ENCODE results near the gene COPS8.
A peak's percentile ranks its signal among the peaks of the same experiment; 100 is the strongest.

Gene COPS8

DNA sequence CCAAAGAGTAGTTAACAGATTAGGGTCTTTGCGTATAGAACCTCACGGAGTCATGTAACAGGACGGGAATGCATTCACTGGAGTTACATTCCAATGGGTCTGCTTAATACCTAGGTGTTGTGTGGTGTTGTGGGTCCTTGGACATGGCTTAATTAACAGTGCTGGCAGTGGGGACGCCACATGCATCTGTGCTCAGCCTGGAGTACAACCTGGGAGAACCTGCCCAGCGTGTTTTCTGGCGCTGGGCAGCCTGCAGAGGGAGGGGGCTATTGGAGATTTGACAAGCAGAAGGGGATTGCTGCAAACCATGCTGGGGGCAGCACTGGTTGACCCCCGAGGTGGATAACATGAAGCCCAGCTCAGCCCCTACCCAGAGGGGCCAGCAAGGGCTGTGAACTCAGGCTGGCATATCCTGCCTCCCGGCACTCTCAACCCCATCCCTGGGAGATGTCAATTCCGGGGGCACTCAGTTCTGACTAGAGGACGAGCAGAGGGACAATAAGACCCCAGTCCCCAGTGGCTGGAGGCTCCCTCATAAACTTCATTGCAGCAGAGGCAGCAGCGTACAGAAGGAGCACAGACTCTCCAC lies 29.3 kb upstream of the COPS8 start:
- no peaks in the 10 kb centered on the region for H3K9me3 ChIP-seq (ENCODE audit: control insufficient read depth, low read length)
- no peak for DNase-seq (ENCODE audit: low read depth)
- no peak overlapping the region for H3K4me3 ChIP-seq (ENCODE audit: low read length)
- peaks cover 4% of the 10 kb centered on the region for H3K4me1 ChIP-seq (ENCODE audit: control insufficient read depth, insufficient read depth, low read length)
- H3K27me3 ChIP-seq (replicated peaks; ENCODE audit: control insufficient read depth, insufficient read depth, low read length) = no peaks in the 10 kb centered on the region
- H3K36me3 ChIP-seq (ENCODE audit: control insufficient read depth, insufficient read depth, low read length, severe bottlenecking) = no peaks in the 10 kb centered on the region
- no peak overlapping the region for H3K9ac ChIP-seq (ENCODE audit: low read length)

- Histone ChIP-seq H3K36me3 (ENCODE audit: control insufficient read depth, insufficient read depth, low read length, severe bottlenecking) (no peaks in the 10 kb centered on the region), H3K9ac (ENCODE audit: low read length) (no peak overlapping the region), H3K4me3 (ENCODE audit: low read length) (no peak overlapping the region), H3K9me3 (ENCODE audit: control insufficient read depth, low read length) (no peaks in the 10 kb centered on the region), H3K27me3 (replicated peaks; ENCODE audit: control insufficient read depth, insufficient read depth, low read length) (no peaks in the 10 kb centered on the region), H3K4me1 (ENCODE audit: control insufficient read depth, insufficient read depth, low read length) (peaks cover 4% of the 10 kb centered on the region)
- DNase-seq (ENCODE audit: low read depth) = no peak
Observed at GRCh38 chr2:237057107-237057506, 28.6 kb upstream of the COPS8 start.

DNA sequence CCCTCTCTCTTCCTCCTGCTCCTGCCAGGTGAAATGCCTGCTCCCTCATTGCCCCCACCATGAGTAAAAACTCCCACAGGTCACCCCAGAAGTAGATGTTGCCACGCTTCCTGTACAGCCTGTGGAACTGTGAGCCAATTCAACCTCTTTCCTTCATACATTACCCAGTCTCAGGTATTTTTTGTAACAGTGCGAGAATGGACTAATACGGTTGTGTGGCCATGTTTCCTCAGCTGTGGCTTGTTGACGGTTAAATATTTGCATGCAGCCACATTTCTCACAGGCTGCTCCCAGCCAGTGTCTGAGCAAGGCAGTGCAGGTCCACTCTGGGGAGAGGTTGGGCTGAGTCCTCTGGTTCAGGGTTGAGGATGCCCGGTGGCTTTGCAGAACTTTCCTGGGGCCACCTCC lies 27.8 kb upstream of the COPS8 start:
- Histone ChIP-seq H3K9ac (ENCODE audit: low read length) (no peak overlapping the region), H3K4me3 (ENCODE audit: low read length) (no peak overlapping the region), H3K36me3 (ENCODE audit: control insufficient read depth, insufficient read depth, low read length, severe bottlenecking) (no peaks in the 10 kb centered on the region), H3K9me3 (ENCODE audit: control insufficient read depth, low read length) (no peaks in the 10 kb centered on the region), H3K27me3 (replicated peaks; ENCODE audit: control insufficient read depth, insufficient read depth, low read length) (no peaks in the 10 kb centered on the region), H3K4me1 (ENCODE audit: control insufficient read depth, insufficient read depth, low read length) (peaks cover 4% of the 10 kb centered on the region)
- no peak for DNase-seq (ENCODE audit: low read depth)

DNA sequence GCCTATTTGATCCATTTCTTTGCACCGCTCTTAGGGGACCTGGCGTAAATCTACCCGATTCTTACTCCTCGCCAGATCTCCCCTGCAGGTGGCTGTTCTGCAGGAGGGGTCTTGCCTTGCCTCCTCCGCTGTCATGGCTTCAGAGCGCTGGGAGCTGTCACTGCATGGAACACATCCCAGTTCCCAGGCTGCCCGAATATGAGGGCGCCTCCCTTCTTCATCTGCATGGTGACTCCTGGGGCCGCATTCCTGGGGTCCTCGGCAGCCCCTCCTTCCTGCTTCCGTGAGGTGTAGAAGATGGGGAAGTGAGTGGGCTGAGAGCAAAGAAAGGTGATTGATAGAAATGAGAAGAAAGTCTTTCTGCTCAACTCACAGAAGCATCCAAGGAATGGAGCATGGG lies 27.3 kb upstream of the COPS8 start:
- no peak for DNase-seq (ENCODE audit: low read depth)
- no peaks in the 10 kb centered on the region for H3K9me3 ChIP-seq (ENCODE audit: control insufficient read depth, low read length)
- H3K36me3 ChIP-seq (ENCODE audit: control insufficient read depth, insufficient read depth, low read length, severe bottlenecking) = no peaks in the 10 kb centered on the region

DNA sequence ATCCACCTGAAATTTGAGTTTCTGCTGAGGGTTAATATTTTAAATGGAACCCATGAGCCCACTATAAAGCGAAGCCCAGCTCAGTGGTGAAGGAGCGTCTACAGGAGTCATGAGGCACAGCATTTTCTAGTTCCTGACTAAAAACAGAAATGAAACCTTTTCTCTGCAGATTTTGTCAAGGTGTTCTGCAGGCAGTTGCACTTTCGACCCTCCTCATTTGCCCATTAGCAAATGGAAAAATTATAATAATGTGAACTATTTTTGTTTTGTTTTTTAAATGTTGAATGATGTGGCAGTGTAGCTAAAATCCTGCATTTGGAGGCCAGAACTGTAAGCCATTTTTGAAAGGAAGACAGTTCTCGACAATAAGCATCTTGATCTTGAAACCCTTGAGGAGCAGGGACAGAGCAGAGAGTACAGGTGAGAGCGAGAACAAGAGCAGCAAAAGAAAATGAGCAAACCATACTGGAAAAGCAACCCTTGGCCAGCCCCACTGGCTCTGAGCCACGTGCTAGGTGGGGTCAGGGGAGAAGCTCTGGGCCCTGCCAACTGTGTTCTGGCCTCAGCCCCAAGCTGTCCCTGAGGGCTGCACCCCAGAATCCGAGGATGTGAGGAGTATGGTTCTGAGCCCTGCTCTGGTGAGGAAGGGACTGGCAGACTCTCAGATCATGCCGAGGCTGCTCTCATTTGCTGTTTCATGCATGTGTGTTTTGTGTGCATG lies 26.4 kb upstream of the COPS8 start:
- Histone ChIP-seq H3K4me3 (ENCODE audit: low read length) (no peak overlapping the region), H3K36me3 (ENCODE audit: control insufficient read depth, insufficient read depth, low read length, severe bottlenecking) (no peaks in the 10 kb centered on the region), H3K4me1 (ENCODE audit: control insufficient read depth, insufficient read depth, low read length) (peaks cover 4% of the 10 kb centered on the region), H3K27me3 (replicated peaks; ENCODE audit: control insufficient read depth, insufficient read depth, low read length) (no peaks in the 10 kb centered on the region), H3K9ac (ENCODE audit: low read length) (no peak overlapping the region), H3K9me3 (ENCODE audit: control insufficient read depth, low read length) (no peaks in the 10 kb centered on the region)
- DNase-seq (ENCODE audit: low read depth) = no peak

More for the DNA sequence above, 27.3 kb upstream of the COPS8 start:
- Histone ChIP-seq H3K27me3 (replicated peaks; ENCODE audit: control insufficient read depth, insufficient read depth, low read length) (no peaks in the 10 kb centered on the region), H3K4me3 (ENCODE audit: low read length) (no peak overlapping the region), H3K9ac (ENCODE audit: low read length) (no peak overlapping the region), H3K4me1 (ENCODE audit: control insufficient read depth, insufficient read depth, low read length) (peaks cover 4% of the 10 kb centered on the region)

GRCh38 chr2:237060534-237061312 lies 25.0 kb upstream of the COPS8 start:
- peak; percentile 88 for DNase-seq (ENCODE audit: low read depth)
- Histone ChIP-seq H3K4me3 (ENCODE audit: low read length) (no peak overlapping the region), H3K27me3 (replicated peaks; ENCODE audit: control insufficient read depth, insufficient read depth, low read length) (no peaks in the 10 kb centered on the region), H3K9ac (ENCODE audit: low read length) (peak overlapping the region; percentile 6), H3K36me3 (ENCODE audit: control insufficient read depth, insufficient read depth, low read length, severe bottlenecking) (no peaks in the 10 kb centered on the region), H3K9me3 (ENCODE audit: control insufficient read depth, low read length) (no peaks in the 10 kb centered on the region), H3K4me1 (ENCODE audit: control insufficient read depth, insufficient read depth, low read length) (peaks cover 4% of the 10 kb centered on the region)

GRCh38 chr2:237061356-237061755 lies 24.3 kb upstream of the COPS8 start:
- no peak for DNase-seq (ENCODE audit: low read depth)
- peaks cover 4% of the 10 kb centered on the region for H3K4me1 ChIP-seq (ENCODE audit: control insufficient read depth, insufficient read depth, low read length)
- no peak overlapping the region for H3K4me3 ChIP-seq (ENCODE audit: low read length)
- no peaks in the 10 kb centered on the region for H3K9me3 ChIP-seq (ENCODE audit: control insufficient read depth, low read length)
- no peaks in the 10 kb centered on the region for H3K27me3 ChIP-seq (replicated peaks; ENCODE audit: control insufficient read depth, insufficient read depth, low read length)
- H3K9ac ChIP-seq (ENCODE audit: low read length) = no peak overlapping the region
- H3K36me3 ChIP-seq (ENCODE audit: control insufficient read depth, insufficient read depth, low read length, severe bottlenecking) = no peaks in the 10 kb centered on the region

DNA sequence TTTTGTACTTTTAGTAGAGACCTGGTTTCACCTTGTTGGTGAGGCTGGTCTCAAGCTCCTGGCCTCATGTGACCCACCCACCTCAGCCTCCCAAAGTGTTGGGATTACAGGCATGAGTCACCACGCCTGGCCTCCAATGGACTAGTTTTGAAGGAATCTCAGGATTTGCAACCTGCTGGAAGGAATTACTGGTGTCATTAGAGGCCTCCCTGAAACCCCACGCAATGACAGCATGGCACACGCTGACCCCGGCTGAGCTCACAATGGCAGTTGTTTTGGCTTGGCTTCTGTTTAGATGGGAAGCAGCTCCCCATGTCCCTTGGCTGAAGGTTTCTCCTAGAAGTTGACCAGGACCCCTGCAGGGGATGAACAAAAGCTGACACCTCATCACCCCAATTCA lies 23.1 kb upstream of the COPS8 start:
- H3K36me3 ChIP-seq (ENCODE audit: control insufficient read depth, insufficient read depth, low read length, severe bottlenecking) = no peaks in the 10 kb centered on the region
- no peak overlapping the region for H3K9ac ChIP-seq (ENCODE audit: low read length)
- no peaks in the 10 kb centered on the region for H3K27me3 ChIP-seq (replicated peaks; ENCODE audit: control insufficient read depth, insufficient read depth, low read length)
- H3K9me3 ChIP-seq (ENCODE audit: control insufficient read depth, low read length) = no peaks in the 10 kb centered on the region
- H3K4me1 ChIP-seq (ENCODE audit: control insufficient read depth, insufficient read depth, low read length) = peaks cover 4% of the 10 kb centered on the region
- no peak overlapping the region for H3K4me3 ChIP-seq (ENCODE audit: low read length)
- DNase-seq (ENCODE audit: low read depth) = no peak

GRCh38 chr2:237064203-237065070 lies 21.3 kb upstream of the COPS8 start:
- Histone ChIP-seq H3K4me1 (ENCODE audit: control insufficient read depth, insufficient read depth, low read length) (peaks cover 4% of the 10 kb centered on the region), H3K27me3 (replicated peaks; ENCODE audit: control insufficient read depth, insufficient read depth, low read length) (no peaks in the 10 kb centered on the region), H3K36me3 (ENCODE audit: control insufficient read depth, insufficient read depth, low read length, severe bottlenecking) (no peaks in the 10 kb centered on the region), H3K9ac (ENCODE audit: low read length) (no peak overlapping the region), H3K9me3 (ENCODE audit: control insufficient read depth, low read length) (no peaks in the 10 kb centered on the region), H3K4me3 (ENCODE audit: low read length) (no peak overlapping the region)
- DNase-seq (ENCODE audit: low read depth) = no peak

DNA sequence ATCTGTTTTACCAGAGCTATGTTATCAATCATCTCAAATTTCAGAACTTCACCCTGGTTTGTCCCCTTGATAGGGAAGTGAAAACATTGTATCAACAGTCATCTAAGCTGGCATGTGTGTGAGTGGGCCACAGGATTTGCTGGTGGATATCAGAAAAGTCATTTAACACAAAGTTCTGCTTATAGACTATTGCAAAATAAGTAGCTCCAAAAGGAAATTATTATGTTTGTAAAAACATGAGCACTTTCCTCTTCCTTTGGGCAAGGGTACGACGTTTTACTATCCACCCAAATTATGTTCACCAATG lies 20.7 kb upstream of the COPS8 start:
- Histone ChIP-seq H3K9me3 (ENCODE audit: control insufficient read depth, low read length) (no peaks in the 10 kb centered on the region), H3K9ac (ENCODE audit: low read length) (no peak overlapping the region), H3K4me1 (ENCODE audit: control insufficient read depth, insufficient read depth, low read length) (peaks cover 4% of the 10 kb centered on the region), H3K4me3 (ENCODE audit: low read length) (no peak overlapping the region), H3K27me3 (replicated peaks; ENCODE audit: control insufficient read depth, insufficient read depth, low read length) (no peaks in the 10 kb centered on the region), H3K36me3 (ENCODE audit: control insufficient read depth, insufficient read depth, low read length, severe bottlenecking) (no peaks in the 10 kb centered on the region)
- DNase-seq (ENCODE audit: low read depth) = no peak

- no peaks in the 10 kb centered on the region for H3K36me3 ChIP-seq (ENCODE audit: control insufficient read depth, insufficient read depth, low read length, severe bottlenecking)
- H3K9ac ChIP-seq (ENCODE audit: low read length) = no peak overlapping the region
- no peaks in the 10 kb centered on the region for H3K9me3 ChIP-seq (ENCODE audit: control insufficient read depth, low read length)
- DNase-seq (ENCODE audit: low read depth) = no peak
- no peak overlapping the region for H3K4me3 ChIP-seq (ENCODE audit: low read length)
- no peaks in the 10 kb centered on the region for H3K4me1 ChIP-seq (ENCODE audit: control insufficient read depth, insufficient read depth, low read length)
- no peaks in the 10 kb centered on the region for H3K27me3 ChIP-seq (replicated peaks; ENCODE audit: control insufficient read depth, insufficient read depth, low read length)
Observed at GRCh38 chr2:237066396-237066795, 19.3 kb upstream of the COPS8 start.
